Measurements from ENCODE around the gene MOB3B.

DNA sequence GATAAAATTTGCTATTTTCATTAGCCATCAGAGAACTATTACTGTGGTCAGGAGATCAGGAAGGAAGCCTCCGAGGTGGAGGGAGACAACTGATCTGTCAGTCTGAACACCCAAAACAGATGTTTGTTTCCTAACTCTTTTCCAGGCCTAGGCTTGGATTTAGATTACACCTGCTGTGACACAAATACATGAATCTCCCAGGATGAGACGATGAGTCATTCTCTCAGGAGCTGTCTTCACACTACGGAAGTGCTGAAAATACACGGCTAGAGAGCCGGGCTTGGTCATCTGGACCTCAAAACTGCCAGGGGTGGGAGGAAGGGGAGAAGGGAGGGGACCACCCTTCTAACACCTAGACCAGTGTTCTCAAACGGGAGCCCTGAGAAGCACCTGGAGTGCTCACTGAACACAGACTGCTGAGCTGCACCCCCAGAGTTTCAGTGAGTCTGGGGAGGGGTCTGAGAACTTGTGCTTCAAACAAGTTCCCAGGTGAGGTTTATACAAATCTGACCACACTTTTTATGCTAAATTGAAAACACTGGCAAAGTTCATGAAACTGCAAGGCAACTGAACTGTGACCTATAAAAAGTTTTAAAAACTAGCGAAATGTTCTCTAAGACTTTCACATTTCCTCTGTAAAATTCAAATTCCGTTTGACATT lies 152.3 kb downstream of the MOB3B start:
- no peak for TF ChIP-seq CTCF (IDR thresholded peaks at IDR 0.05)
- no peak for TF ChIP-seq POLR2A (IDR thresholded peaks at IDR 0.05)
